OCI-LY1 (cell line): ENCODE measurements around the gene SLC4A5.

ENCODE experiments used
- H2AFZ ChIP-seq: fragments of 200-600 bp; sonication (generic), shearing (Covaris generic); 2 replicates; pipeline ENCODE4 v1.6.0; 2014; ENCODE audit warnings: antibody characterized with exemption, mild to moderate bottlenecking, low read length
- H3F3A ChIP-seq: fragments of 200-600 bp; sonication (generic), shearing (Covaris generic); 2 replicates; pipeline ENCODE4 v1.6.0; 2014; ENCODE audit warnings: mild to moderate bottlenecking, antibody characterized with exemption, low read length, moderate library complexity; ENCODE audit not compliant: insufficient read depth
- H3K27ac ChIP-seq: fragments of 200-600 bp; sonication (generic); 2 replicates; pipeline ENCODE4 v1.5.1; 2014; ENCODE audit warnings: low read length, mixed run types, mild to moderate bottlenecking, low read depth; ENCODE audit not compliant: poor library complexity, severe bottlenecking
- H3K27me3 ChIP-seq: fragments of 200-600 bp; sonication (generic); 2 replicates; pipeline ENCODE4 v1.6.0; 2014; ENCODE audit warnings: antibody characterized with exemption, mild to moderate bottlenecking, low read length, moderate library complexity; ENCODE audit not compliant: insufficient read depth
- H3K36me3 ChIP-seq: fragments of 200-600 bp; sonication (generic); 2 replicates; pipeline ENCODE4 v1.6.1; 2014; ENCODE audit warnings: mild to moderate bottlenecking, antibody characterized with exemption, low read length, moderate library complexity, mixed read lengths; ENCODE audit not compliant: insufficient read depth
- H3K4me1 ChIP-seq: fragments of 200-600 bp; sonication (generic); 2 replicates; pipeline ENCODE4 v1.5.1; 2014; ENCODE audit warnings: mild to moderate bottlenecking, low read length, moderate library complexity; ENCODE audit not compliant: insufficient read depth, severe bottlenecking
- H3K4me2 ChIP-seq: fragments of 200-600 bp; sonication (generic), shearing (Covaris generic); 2 replicates; pipeline ENCODE4 v1.6.1; 2014; ENCODE audit warnings: low read length
- H3K4me3 ChIP-seq: fragments of 200-600 bp; sonication (generic); 2 replicates; pipeline ENCODE4 v1.5.1; 2014; ENCODE audit warnings: low read length, low read depth, mild to moderate bottlenecking, mixed read lengths; ENCODE audit not compliant: poor library complexity, severe bottlenecking
- H3K79me2 ChIP-seq: fragments of 200-600 bp; shearing (Covaris generic); 2 replicates; pipeline ENCODE4 v1.6.1; 2016; ENCODE audit warnings: mixed run types, low read length, mixed read lengths; ENCODE audit not compliant: insufficient read depth
- H3K9ac ChIP-seq: fragments of 200-600 bp; sonication (generic), shearing (Covaris generic); 2 replicates; pipeline ENCODE4 v1.6.1; 2014; ENCODE audit warnings: mild to moderate bottlenecking, low read length, mixed read lengths
- H3K9me2 ChIP-seq: fragments of 200-600 bp; sonication (generic), shearing (Covaris generic); 2 replicates; pipeline ENCODE4 v1.6.1; 2014; ENCODE audit warnings: low read depth, mild to moderate bottlenecking, low read length, mixed read lengths
- H3K9me3 ChIP-seq: fragments of 200-600 bp; shearing (Covaris generic); 2 replicates; pipeline ENCODE4 v1.6.1; 2014; ENCODE audit warnings: low read length, mixed read lengths
- H4K20me1 ChIP-seq: fragments of 200-600 bp; sonication (generic), shearing (Covaris generic); 2 replicates; pipeline ENCODE4 v1.6.0; 2016; ENCODE audit warnings: mild to moderate bottlenecking, low read length; ENCODE audit not compliant: insufficient read depth
- CTCF ChIP-seq: fragments of 200-600 bp; sonication (generic), shearing (Covaris generic); IDR thresholded peaks from 2 replicates; pipeline ENCODE4 v1.5.1; 2017; ENCODE audit warnings: mild to moderate bottlenecking, antibody characterized with exemption, low read length, moderate library complexity, mixed read lengths
- EZH2 ChIP-seq: fragments of 200-600 bp; sonication (generic), shearing (Covaris generic); IDR thresholded peaks from 2 replicates; pipeline ENCODE4 v1.8.0; 2017; ENCODE audit warnings: borderline replicate concordance, mixed run types, mild to moderate bottlenecking, antibody characterized with exemption, low read length, moderate library complexity, mixed read lengths

The SLC4A5 gene

GRCh38 chr2:74369976-74370375, 26.8 kb upstream of the SLC4A5 start:
- Histone ChIP-seq H3K4me1 (no peaks in the 10 kb centered on the region), H3K9me3 (no peaks in the 10 kb centered on the region), H3K4me2 (no peak overlapping the region), H4K20me1 (no peaks in the 10 kb centered on the region), H3F3A (no peaks in the 10 kb centered on the region), H3K27me3 (no peaks in the 10 kb centered on the region), H3K4me3 (no peak overlapping the region), H2AFZ (no peak overlapping the region), H3K27ac (no peak overlapping the region), H3K36me3 (peaks cover 54% of the 10 kb centered on the region), H3K9ac (no peak overlapping the region), H3K9me2 (no peaks in the 10 kb centered on the region), H3K79me2 (no peaks in the 10 kb centered on the region)
- TF ChIP-seq EZH2 (no peak), CTCF (no peak)

GRCh38 chr2:74368499-74368898, 25.3 kb upstream of the SLC4A5 start:
- Histone ChIP-seq H3K27me3 (no peaks in the 10 kb centered on the region), H3K79me2 (no peaks in the 10 kb centered on the region), H3K27ac (no peak overlapping the region), H4K20me1 (no peaks in the 10 kb centered on the region), H3F3A (no peaks in the 10 kb centered on the region), H3K9ac (no peak overlapping the region), H3K4me1 (no peaks in the 10 kb centered on the region), H3K4me2 (no peak overlapping the region), H3K36me3 (peaks cover 69% of the 10 kb centered on the region), H3K9me2 (no peaks in the 10 kb centered on the region), H3K9me3 (no peaks in the 10 kb centered on the region), H3K4me3 (no peak overlapping the region), H2AFZ (no peak overlapping the region)
- TF ChIP-seq CTCF: no peak
- no peak for TF ChIP-seq EZH2

- H3K79me2 ChIP-seq: no peaks in the 10 kb centered on the region
- no peak overlapping the region for H3K4me2 ChIP-seq
- H3K27me3 ChIP-seq: no peaks in the 10 kb centered on the region
- H2AFZ ChIP-seq: no peak overlapping the region
- no peaks in the 10 kb centered on the region for H3F3A ChIP-seq
- peaks cover 76% of the 10 kb centered on the region for H3K36me3 ChIP-seq
- TF ChIP-seq CTCF (no peak), EZH2 (no peak)
- no peak overlapping the region for H3K27ac ChIP-seq
- H3K4me1 ChIP-seq: no peaks in the 10 kb centered on the region
- no peaks in the 10 kb centered on the region for H3K9me2 ChIP-seq
- no peaks in the 10 kb centered on the region for H4K20me1 ChIP-seq
- H3K9ac ChIP-seq: no peak overlapping the region
- H3K4me3 ChIP-seq: no peak overlapping the region
- H3K9me3 ChIP-seq: no peaks in the 10 kb centered on the region
Measured at GRCh38 chr2:74367789-74368188, 24.6 kb upstream of the SLC4A5 start.
